HUES6 (cell line): ENCODE measurements around the gene KCNAB2.

ENCODE experiments used
- H3K27ac ChIP-seq: 2 replicates; pipeline ENCODE4 v1.7.0; 2013; ENCODE audit warnings: low read depth, mild to moderate bottlenecking, low read length, inconsistent platforms
- H3K27me3 ChIP-seq: 2 replicates; pipeline ENCODE4 v1.6.1; 2013; ENCODE audit warnings: low read length; ENCODE audit not compliant: control insufficient read depth, insufficient read depth
- H3K36me3 ChIP-seq: 2 replicates; pipeline ENCODE4 v1.6.1; 2013; ENCODE audit warnings: low read length; ENCODE audit not compliant: control insufficient read depth, insufficient read depth
- H3K4me1 ChIP-seq: 2 replicates; pipeline ENCODE4 v1.6.1; 2013; ENCODE audit warnings: low read length; ENCODE audit not compliant: control insufficient read depth, insufficient read depth
- H3K4me3 ChIP-seq: 2 replicates; pipeline ENCODE4 v1.5.1; 2013; ENCODE audit warnings: low read depth, low read length
- H3K9ac ChIP-seq: one replicate; pipeline ENCODE4 v1.6.1; 2013; ENCODE audit warnings: mild to moderate bottlenecking, low read length
- H3K9me3 ChIP-seq: 2 replicates; pipeline ENCODE4 v1.6.1; 2013; ENCODE audit warnings: low read depth, low read length; ENCODE audit not compliant: control insufficient read depth, insufficient read depth

The KCNAB2 gene

GRCh38 chr1:6003568-6004411, 41.9 kb upstream of the KCNAB2 start:
- Histone ChIP-seq H3K9me3 (no peaks in the 10 kb centered on the region), H3K27me3 (peaks cover 16% of the 10 kb centered on the region; the same call in 1 of the 2 replicates), H3K27ac (no peak overlapping the region), H3K9ac (no peak overlapping the region), H3K4me1 (peaks cover 36% of the 10 kb centered on the region), H3K4me3 (no peak overlapping the region), H3K36me3 (no peaks in the 10 kb centered on the region)

GRCh38 chr1:6004412-6005123, 41.1 kb upstream of the KCNAB2 start:
- peaks cover 36% of the 10 kb centered on the region for H3K4me1 ChIP-seq
- H3K9ac ChIP-seq, result no peak overlapping the region
- H3K27ac ChIP-seq, result no peak overlapping the region
- no peak overlapping the region for H3K4me3 ChIP-seq
- H3K36me3 ChIP-seq, result no peaks in the 10 kb centered on the region
- peaks cover 16% of the 10 kb centered on the region; the same call in 1 of the 2 replicates for H3K27me3 ChIP-seq
- H3K9me3 ChIP-seq, result no peaks in the 10 kb centered on the region

DNA sequence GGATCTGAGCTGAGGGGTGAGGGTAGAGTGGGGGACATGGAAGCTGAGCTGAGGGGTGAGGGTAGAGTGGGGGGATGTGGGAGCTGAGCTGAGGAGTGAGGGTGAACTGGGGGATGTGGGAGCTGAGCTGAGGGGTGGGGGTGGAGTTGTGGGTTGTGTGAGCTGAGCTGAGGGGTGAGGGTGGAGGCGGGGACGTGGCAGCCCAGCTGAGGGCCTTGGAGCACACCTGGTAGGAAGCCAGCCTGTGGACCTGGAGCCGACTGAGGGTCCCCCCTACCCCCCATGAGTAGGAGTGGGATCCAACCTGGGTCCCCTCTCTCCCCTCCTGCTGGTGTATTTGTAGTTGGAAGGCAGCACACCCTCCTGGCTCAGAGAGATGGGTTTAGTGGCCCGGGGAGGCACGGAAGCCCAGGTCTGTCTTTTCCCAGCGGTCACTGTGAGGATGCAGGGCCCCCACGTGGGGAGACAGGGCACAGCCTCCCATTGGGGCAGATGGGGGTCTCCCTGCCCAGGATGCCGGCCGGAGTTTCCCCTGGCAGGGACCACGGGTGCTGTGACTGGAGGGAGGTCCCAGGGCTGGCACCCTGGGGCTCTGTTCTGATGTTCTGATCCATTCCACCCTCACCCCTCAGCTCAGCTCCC, 40.3 kb upstream of the KCNAB2 start:
- Histone ChIP-seq H3K9me3 (no peaks in the 10 kb centered on the region), H3K27ac (no peak overlapping the region), H3K4me1 (peaks cover 36% of the 10 kb centered on the region)

GRCh38 chr1:6006882-6007281, 38.8 kb upstream of the KCNAB2 start:
- H3K4me3 ChIP-seq, result no peak overlapping the region
- H3K36me3 ChIP-seq, result no peaks in the 10 kb centered on the region
- no peak overlapping the region for H3K27ac ChIP-seq
- H3K4me1 ChIP-seq, result peaks cover 33% of the 10 kb centered on the region
- no peak overlapping the region for H3K9ac ChIP-seq
- no peaks in the 10 kb centered on the region for H3K9me3 ChIP-seq
- peaks cover 16% of the 10 kb centered on the region; the same call in 1 of the 2 replicates for H3K27me3 ChIP-seq

More for the DNA sequence above, 40.3 kb upstream of the KCNAB2 start:
- Histone ChIP-seq H3K27me3 (peaks cover 16% of the 10 kb centered on the region; the same call in 1 of the 2 replicates), H3K36me3 (no peaks in the 10 kb centered on the region), H3K9ac (no peak overlapping the region), H3K4me3 (no peak overlapping the region)

- Histone ChIP-seq H3K4me3 (no peak overlapping the region), H3K27me3 (peaks cover 13% of the 10 kb centered on the region; the same call in 1 of the 2 replicates), H3K4me1 (peaks cover 27% of the 10 kb centered on the region), H3K27ac (no peak overlapping the region), H3K9me3 (no peaks in the 10 kb centered on the region), H3K36me3 (no peaks in the 10 kb centered on the region), H3K9ac (no peak overlapping the region)
These were observed 38.2 kb upstream of the KCNAB2 start for GRCh38 chr1:6007318-6008083.

GRCh38 chr1:6008084-6008415, 37.6 kb upstream of the KCNAB2 start:
- peaks cover 21% of the 10 kb centered on the region for H3K4me1 ChIP-seq
- no peaks in the 10 kb centered on the region for H3K36me3 ChIP-seq
- H3K27ac ChIP-seq, result no peak overlapping the region
- H3K27me3 ChIP-seq, result peaks cover 8% of the 10 kb centered on the region; the same call in 1 of the 2 replicates
- H3K4me3 ChIP-seq, result no peak overlapping the region
- no peaks in the 10 kb centered on the region for H3K9me3 ChIP-seq
- H3K9ac ChIP-seq, result no peak overlapping the region

DNA sequence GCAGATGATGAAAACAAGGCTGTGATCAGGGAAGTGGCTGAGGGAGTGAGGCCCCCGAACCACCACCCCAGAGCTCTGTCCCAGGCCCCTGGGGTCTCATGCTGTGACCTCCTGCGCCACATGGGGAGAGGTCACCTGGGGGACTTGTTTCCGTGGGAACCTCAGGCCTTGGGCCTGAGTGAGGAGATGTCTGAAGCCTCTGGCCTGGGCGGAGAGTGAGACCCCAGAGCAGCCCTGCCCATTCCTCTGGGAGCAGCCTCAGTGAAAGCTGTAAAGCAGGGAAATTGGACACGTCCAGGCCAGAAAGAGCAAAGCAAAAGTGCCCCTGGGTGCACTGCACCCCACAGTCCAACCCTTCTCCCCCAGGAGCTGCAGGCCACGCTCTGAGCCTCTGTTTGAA, 37.0 kb upstream of the KCNAB2 start:
- H3K27ac ChIP-seq, result no peak overlapping the region
- peaks cover 15% of the 10 kb centered on the region; the same call in 1 of the 2 replicates for H3K4me1 ChIP-seq

DNA sequence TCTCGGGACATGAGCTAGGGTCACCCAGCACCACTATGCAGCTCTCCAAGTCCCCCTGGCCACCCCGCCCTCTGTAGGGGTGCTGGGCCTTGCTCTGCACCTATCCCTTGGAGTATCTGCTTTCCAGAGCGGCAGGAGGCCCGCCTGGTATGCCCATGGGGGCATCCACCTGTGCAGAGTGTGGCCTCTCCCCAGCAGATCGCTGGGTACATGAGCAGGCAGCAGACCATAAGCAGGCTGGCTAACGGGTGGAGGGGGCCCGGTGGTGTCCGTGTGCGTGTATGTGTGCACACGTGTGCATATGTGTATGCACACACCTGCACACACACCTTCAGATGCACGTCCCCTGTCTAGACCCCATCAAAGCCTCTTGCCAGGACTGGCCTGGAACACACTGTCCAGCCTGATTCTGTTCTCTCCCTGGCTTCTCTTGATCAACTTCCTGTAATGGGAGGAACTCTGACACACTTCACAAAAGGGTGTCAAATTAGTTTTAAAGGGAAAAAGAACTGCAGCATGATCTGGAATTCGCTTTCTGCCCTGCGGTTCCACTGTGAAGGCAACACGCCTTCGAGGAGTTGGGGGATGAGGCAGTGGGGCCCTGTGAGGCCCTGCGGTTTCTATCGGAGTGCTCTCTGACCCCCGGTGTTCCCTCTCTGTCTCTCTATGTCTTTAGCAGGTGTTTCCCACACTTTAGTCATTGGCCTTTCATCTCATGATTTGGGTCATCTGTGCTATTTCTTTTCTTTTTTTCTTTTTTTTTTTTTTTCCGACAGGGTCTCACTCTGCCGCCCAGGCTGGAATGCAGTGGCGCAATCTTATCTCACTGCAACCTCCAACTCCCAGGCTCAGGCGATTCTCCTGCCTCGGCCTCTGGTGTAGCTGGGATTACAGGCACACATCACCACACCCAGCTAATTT, 36.3 kb upstream of the KCNAB2 start:
- Histone ChIP-seq H3K36me3 (no peaks in the 10 kb centered on the region), H3K4me3 (no peak overlapping the region), H3K4me1 (peaks cover 8% of the 10 kb centered on the region; the same call in 1 of the 2 replicates), H3K9ac (no peak overlapping the region), H3K9me3 (no peaks in the 10 kb centered on the region), H3K27me3 (no peaks in the 10 kb centered on the region; the same call in 1 of the 2 replicates), H3K27ac (no peak overlapping the region)

More for the DNA sequence above, 37.0 kb upstream of the KCNAB2 start:
- no peaks in the 10 kb centered on the region for H3K9me3 ChIP-seq
- H3K36me3 ChIP-seq, result no peaks in the 10 kb centered on the region
- H3K27me3 ChIP-seq, result peaks cover 1% of the 10 kb centered on the region; the same call in 1 of the 2 replicates
- no peak overlapping the region for H3K9ac ChIP-seq
- no peak overlapping the region for H3K4me3 ChIP-seq

DNA sequence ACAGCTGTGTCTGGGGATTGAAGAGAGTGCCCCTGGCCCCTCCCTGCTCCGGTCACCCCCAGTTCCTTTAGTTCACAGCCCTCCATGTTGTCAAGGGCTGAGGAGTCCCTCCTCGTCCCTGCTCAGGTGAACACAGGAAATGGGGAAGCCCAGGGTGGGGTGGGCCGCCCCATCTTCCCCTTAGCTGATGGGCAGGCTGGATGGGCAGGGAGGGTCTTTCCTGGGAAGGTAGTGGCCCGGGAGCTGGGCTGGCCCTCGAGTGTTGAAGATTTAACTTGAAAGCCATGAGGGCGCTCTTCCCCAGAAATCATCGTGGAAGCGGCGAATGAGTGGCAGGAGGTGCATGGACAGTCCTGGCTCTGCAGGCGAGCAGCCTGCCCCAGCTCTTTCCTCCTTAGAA, 35.1 kb upstream of the KCNAB2 start:
- H3K27me3 ChIP-seq, result no peaks in the 10 kb centered on the region; the same call in 1 of the 2 replicates
- H3K9ac ChIP-seq, result no peak overlapping the region
- H3K9me3 ChIP-seq, result no peaks in the 10 kb centered on the region
- H3K4me3 ChIP-seq, result no peak overlapping the region
- H3K4me1 ChIP-seq, result peaks cover 7% of the 10 kb centered on the region; the same call in 1 of the 2 replicates
- H3K36me3 ChIP-seq, result no peaks in the 10 kb centered on the region
- H3K27ac ChIP-seq, result no peak overlapping the region
